GM21786 (cell line): Measurements from ENCODE around the gene MAGT1.
"Not testable (repeated sequence)": the region's sequence is repeated elsewhere in the genome, so short reads cannot be mapped to it uniquely, and the experiment has no call there.

ENCODE experiments used
- ATAC-seq: cut with Tn5 transposase; IDR thresholded peaks from one replicate; pipeline ENCODE4 v1.9.1; 2021; ENCODE audit not compliant: unreplicated experiment

Gene MAGT1

GRCh38 chrX:77894921-77895886 is at the start of gene MAGT1:
Gene MAGT1, minus strand, starts transcription at chrX:77895435. Its CDS starts 25 bp downstream, at chrX:77895410.
- ATAC-seq, result peak; percentile 87

GRCh38 chrX:77945031-77945430 is 49.8 kb upstream of the MAGT1 start:
- not testable (repeated sequence) for ATAC-seq

DNA sequence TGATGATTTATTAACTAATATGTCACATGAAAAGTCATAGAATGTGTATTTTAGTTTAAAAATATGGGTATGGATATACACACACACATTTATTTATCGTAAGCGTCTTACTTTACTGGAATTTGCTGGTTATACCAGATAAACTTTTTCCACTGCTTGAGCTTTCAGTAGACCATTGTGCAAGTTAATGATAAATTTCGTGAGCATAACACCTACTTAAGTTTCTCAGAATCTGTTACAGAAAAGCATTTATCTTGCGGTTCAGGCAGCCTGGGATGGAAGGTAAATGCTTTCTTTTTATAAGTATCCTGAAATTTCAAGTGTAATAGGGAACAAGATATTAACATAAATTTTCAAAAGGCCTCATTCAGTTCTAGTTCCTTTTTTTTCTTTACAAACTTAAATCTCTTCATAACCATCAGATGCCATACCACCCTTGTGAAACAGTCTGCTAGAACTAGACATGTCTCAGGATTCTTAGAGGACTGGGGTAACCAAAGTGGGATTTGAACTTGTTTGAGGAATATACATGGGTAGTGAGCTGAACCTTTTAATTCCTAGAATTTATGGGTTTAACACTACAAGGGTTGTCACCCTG is 42.9 kb upstream of the MAGT1 start:
- ATAC-seq, result no peak

DNA sequence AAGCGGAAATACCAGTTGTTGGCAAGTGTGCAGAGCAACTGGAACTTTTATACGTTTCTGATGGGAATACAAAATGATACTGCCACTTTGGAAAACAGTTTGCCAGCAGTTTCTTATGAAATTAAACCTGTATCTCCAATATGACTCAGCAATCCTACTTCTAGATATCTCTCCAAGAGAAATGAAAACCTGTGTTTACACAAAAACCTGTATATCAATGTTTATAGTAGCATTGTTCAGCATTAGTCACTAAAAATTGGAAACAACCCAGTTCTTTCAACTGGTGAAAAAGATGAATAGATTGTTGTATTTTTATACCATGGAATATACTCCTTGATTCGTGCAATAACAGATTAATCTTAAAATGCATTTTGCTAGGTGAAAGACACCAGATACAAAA is 42.1 kb upstream of the MAGT1 start:
- ATAC-seq, result no peak

GRCh38 chrX:77936299-77936698 is 41.1 kb upstream of the MAGT1 start:
- no peak for ATAC-seq

- no peak for ATAC-seq
These were observed 40.7 kb upstream of the MAGT1 start for GRCh38 chrX:77935886-77936285.

GRCh38 chrX:77930581-77930980 is 35.3 kb upstream of the MAGT1 start:
- no peak for ATAC-seq

GRCh38 chrX:77925764-77926163 is 30.5 kb upstream of the MAGT1 start:
- ATAC-seq, result no peak

- no peak for ATAC-seq
These were observed 29.2 kb upstream of the MAGT1 start for GRCh38 chrX:77924320-77924859.

DNA sequence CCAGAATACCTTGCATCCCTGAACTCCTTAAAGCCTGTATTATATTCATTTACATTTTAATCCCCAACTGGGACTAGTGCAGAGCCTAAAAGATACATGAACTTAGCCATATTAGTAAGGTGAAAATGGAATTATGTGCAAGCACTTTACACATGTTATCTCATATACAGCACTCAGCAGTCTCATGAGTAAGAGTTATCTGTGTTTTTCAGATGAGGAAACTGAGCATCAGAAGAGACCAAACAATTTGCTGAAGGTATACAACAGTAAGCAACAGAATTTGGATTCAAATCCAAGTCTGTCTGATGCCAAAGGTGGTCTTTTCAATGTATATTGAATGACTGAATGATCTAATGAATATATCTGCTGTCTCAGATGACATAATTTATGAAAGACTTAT is 27.6 kb upstream of the MAGT1 start:
- no peak for ATAC-seq

GRCh38 chrX:77919370-77919769 is 24.1 kb upstream of the MAGT1 start:
- not testable (repeated sequence) for ATAC-seq

DNA sequence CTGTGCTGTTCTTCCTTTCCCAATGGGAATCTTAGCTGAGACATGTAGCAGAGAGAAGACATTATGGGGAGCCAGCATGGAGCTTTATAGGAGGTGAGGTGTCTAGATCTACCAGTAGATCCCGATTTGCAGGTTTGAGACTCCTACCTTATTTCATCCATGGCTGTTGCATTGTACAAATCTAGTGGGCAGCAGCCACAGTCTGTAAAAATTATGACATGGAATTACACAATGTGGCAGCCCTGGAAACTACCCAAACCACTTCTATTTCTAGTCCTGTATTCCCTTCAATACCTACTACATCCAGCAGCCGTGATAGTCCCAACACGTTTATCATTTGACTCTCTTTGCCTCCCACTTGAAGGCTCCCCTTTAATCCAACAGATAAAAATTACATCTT is 23.3 kb upstream of the MAGT1 start:
- ATAC-seq, result no peak

- ATAC-seq, result peak; percentile 57
These were observed 22.2 kb upstream of the MAGT1 start for GRCh38 chrX:77917294-77917933.

GRCh38 chrX:77910108-77910840 is 15.0 kb upstream of the MAGT1 start, which contains the start of gene ATP7A:
Gene ATP7A, plus strand, starts transcription at chrX:77910693. Its CDS starts 60,949 bp downstream, at chrX:77971642.
- peak; percentile 96 for ATAC-seq

- no peak for ATAC-seq
These were observed 6.3 kb upstream of the MAGT1 start for GRCh38 chrX:77901506-77901905.

DNA sequence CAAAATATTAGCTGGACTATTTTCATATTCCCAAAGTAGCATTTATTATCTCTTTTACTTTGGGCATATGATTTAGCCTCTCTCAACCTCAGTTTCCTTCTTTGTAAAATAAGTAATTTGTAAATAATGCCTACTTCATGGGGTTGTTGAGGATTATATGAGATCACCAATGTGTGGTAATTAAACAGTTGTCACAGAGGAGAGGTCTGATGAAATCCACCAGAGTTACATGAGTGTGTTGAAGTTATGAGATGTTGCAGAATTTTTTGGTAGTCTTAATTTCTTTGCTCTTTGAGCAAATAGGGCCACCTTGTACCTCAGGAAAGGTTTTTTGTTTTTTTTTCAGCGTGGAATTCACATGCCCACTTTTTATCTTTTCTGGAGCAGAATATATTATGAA is 5.5 kb upstream of the MAGT1 start:
- ATAC-seq, result no peak

DNA sequence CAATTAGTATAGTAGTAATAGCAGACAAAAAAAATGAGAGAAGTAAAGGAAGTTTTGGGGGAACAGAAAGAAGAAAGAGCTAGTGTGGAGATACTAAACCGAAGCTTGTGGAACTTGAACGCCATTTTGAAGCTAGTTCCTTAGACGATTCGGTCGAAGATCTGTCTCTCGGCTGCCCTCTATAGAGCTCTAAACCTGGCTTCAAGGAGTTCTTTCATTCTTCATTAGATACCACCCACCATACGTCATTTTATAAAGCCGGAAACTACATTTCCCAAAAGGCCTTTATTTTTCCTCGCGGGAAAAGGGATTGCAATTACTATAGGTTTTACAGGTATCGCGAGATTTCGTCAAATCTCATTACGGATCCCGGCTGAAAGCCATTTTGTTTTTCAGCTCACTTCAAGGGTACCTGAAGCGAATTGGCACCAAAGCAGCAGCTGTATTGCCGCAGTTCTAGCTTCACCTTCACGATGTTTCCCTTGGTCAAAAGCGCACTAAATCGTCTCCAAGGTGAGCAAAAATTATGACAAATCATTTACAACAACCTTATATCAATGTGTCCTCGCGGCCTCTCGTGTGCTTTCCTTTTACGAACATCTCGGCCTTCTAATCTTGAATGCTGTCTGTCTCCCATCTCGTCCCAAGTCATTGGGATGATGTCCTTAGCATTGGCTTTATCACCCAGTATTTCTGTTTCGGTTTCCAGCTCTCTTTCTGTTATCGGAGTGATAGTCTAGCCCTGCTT is 4.0 kb upstream of the MAGT1 start, which contains the start of gene COX7B:
COX7B (plus strand) TSS at position 388 of the 748 bp plus-strand sequence; CDS start at position 474, 86 bp downstream.
- peak; percentile 66 for ATAC-seq

DNA sequence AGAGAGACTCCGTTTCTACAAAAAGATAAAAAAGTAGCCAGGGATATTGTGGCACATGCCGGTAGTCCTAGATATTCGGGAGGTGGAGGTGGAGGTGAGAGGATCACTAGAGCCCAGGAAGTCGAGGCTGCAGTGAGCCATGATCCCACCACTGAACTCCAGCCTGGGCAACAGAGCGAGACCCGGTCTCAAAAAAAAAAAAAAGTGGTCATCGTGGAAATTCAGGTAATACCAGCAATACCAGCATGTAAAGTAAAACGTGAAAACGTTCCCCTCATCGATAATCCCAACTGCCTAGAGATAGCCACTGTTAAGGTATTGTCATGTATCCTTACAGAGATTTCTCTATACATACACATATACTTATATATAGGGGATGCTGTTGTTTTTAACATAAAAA is 1.5 kb downstream of the MAGT1 start:
- ATAC-seq, result no peak

- ATAC-seq, result no peak
These were observed 2.3 kb downstream of the MAGT1 start for GRCh38 chrX:77892887-77893286.

DNA sequence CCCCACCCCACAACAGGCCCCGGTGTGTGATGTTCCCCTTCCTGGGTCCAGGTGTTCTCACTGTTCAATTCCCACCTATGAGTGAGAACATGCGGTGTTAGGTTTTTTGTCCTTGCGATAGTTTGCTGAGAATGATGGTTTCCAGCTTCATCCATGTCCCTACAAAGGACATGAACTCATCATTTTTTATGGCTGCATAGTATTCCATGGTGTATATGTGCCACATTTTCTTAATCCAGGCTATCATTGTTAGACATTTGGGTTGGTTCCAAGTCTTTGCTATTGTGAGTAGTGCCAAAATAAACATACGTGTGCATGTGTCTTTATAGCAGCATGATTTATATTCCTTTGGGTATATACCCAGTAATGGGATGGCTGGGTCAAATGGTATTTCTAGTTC is 13.8 kb downstream of the MAGT1 start:
- ATAC-seq, result not testable (repeated sequence)
